NOMO-1 treated with DMSO at 0.1 percent for 48 hours (cell line): ENCODE measurements around the gene IRF4.

Experiments used
- DNase-seq: peaks from one replicate; lab custom pipeline; 2025; ENCODE audit not compliant: unreplicated experiment; lab: John Stamatoyannopoulos, UW

The IRF4 gene

DNA sequence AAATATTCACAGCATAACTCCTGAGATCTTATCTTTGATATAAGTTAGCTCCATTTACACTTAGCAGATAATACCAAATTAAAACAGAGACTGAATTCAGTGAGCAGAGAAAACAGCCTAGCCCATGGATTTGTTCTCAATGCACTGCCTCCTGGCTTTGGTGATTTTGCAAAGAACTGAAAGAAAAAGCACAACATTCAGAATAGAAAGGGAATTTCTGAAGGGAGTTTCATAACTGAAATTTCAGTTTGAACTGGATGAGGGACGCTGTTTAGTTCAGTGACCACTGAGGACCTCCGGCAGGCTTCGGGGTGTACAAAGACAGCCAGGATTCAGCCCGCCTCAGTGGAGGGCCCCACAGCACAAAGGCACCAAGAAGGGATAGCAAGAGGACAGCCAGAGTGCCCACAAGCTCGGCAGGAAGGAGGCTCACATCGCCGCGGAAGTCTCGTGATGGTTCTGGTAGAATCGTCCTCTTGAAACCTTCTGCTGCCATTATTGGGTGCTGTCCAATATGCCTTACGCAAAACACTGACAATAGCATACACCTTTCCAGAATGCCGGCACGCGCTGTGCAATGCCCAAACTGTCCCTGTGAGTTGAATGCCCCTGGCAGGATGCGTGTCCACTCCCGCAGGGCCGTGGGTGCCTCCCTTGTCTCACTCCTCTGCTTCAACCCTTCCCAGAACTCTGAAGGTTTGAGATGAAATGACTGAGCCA is 9.7 kb upstream of the IRF4 start:
- no peak for DNase-seq

GRCh38 chr6:382883-383810 is 8.4 kb upstream of the IRF4 start:
- DNase-seq: peak; percentile 40

DNA sequence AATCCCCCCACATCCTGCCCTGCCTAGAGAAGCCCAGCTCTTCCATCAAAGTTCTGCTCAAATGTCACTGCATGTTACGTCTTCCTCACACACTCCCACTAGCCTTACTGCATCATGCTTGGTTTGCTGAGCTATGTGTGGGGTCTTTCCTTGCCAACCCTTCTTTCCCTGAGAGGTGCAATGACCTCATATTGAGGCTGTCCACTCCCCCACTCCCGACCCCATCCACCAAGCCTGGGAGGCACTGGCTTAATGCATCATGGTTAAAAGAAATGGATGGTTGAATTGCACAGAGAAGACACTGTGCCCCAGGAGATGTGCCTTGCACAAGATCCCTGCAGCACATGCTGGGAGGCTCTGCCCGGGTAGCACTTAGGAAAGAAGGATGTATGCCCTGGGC is 7.7 kb upstream of the IRF4 start:
- no peak for DNase-seq

GRCh38 chr6:384898-385297 is 6.7 kb upstream of the IRF4 start:
- no peak for DNase-seq

DNA sequence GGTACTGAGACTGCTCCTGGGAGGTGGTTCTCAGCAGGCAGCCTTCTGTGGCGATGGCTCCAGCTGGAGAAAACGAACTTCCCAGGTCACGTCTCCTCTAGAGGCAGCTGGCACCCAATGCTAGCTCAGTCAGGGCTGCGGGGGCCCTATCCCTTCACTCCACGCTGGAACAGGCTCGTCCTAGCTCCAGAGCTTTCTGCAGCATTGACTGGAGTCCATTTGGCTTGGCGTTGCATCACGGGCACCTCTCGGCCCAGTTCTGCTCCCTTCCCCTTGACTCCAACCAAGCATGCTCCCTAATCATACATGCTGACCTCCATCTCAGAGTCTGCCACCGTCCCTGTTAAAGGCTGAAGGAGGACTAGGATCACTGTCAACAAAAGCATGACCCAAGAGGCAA is 5.9 kb upstream of the IRF4 start:
- no peak for DNase-seq

- DNase-seq: no peak
Observed at GRCh38 chr6:386688-387266, 4.8 kb upstream of the IRF4 start.

DNA sequence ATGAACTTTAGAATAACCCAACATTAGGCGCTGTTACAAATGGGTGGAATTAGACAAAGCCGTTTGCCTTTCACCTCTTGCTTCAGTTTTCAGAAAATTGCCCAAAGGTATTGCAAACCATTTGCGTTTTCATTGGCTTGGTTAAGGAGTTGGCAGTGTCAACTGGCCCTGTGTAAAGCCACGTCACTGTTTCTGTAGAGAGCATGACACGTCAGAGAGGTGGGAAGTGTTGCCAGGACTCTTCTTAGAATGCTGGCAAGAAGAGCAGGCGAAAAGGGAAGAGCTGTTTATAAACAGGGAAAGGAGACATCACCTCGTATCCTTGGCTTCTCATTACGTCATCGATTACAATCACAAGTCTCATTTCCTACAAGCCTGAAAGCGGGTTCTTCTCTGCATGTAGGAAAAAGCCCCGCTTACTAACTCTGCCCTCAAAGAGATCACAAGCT is 4.2 kb upstream of the IRF4 start:
- peak; percentile 9 for DNase-seq

- DNase-seq: no peak
Observed at GRCh38 chr6:388202-388903, 3.2 kb upstream of the IRF4 start.

- no peak for DNase-seq
Observed at GRCh38 chr6:389143-389542, 2.4 kb upstream of the IRF4 start.

- no peak for DNase-seq
Observed at GRCh38 chr6:389622-390021, 1.9 kb upstream of the IRF4 start.

DNA sequence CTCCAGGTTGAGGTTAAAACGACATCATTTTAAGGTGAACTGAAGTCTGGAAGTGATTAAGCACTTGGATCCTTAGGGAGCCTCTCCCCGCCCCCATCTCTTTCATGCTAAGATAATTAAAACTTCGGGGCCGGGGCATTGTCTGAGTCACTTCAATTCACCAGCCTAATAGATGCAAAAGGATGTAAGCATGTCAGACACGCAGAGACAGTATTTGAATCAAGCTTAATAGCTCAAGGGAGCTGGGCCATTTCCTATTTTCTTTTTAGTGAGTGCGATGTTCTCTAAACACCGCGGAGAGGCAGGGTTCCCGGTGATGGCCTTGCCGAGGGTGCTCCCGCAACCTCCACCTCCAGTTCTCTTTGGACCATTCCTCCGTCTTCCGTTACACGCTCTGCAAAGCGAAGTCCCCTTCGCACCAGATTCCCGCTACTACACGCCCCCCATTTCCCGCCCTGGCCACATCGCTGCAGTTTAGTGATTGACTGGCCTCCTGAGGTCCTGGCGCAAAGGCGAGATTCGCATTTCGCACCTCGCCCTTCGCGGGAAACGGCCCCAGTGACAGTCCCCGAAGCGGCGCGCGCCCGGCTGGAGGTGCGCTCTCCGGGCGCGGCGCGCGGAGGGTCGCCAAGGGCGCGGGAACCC is 516 bp upstream of the IRF4 start:
- no peak for DNase-seq

GRCh38 chr6:392441-393390 is 1.2 kb downstream of the IRF4 start:
- DNase-seq: no peak

GRCh38 chr6:393391-394221 is 2.1 kb downstream of the IRF4 start:
- no peak for DNase-seq

DNA sequence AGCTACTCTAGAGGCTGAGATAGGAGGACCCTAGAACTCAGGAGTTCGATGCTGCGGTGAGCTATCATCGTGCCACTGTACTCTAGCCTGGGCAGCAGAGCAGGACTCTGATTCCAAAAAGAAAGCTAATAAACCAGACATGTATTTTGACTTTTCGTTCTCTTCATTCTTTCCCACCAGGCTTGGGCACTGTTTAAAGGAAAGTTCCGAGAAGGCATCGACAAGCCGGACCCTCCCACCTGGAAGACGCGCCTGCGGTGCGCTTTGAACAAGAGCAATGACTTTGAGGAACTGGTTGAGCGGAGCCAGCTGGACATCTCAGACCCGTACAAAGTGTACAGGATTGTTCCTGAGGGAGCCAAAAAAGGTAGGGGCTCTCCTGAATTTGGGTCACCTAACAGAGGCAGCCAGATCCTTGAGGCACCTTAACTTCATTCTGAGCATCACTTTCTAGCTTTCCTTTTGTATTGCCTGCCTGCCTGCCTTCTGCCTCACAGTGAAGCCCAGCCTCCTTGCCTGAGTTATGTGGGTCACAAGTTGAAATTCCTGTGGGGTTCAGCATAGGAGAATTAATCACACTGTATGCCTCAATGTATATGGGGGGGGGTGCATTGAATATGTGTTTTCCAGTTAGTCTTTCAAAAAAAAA is 3.2 kb downstream of the IRF4 start:
- no peak for DNase-seq

DNA sequence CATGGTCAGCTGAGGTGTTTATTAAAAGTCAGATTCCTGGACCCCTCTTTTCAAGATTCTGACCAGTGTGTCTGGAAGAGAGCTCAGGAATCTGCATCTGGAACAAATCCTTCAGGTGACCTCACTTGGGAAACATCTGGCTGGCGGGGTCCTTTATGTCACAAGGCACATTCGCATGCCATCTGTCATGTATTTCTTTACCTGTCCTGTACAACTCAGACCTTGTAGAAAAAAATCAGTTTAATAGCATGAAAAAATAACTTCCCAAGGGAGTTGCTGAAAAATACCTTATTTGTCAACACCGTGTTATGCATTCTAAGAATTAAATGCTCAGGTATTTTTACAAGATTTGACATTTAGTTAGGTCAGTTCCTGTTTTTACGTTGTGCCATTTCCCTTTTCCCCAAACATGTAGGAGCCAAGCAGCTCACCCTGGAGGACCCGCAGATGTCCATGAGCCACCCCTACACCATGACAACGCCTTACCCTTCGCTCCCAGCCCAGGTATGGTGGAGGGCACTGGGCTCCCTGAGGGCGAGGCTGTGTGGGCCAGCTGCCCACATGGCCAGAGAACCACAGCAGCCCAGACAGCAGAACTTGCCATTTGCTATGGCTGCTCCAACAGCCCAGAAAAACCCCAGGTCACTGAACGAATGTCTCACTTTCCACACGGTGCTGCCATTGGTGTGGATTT is 4.0 kb downstream of the IRF4 start:
- peak; percentile 6 for DNase-seq

DNA sequence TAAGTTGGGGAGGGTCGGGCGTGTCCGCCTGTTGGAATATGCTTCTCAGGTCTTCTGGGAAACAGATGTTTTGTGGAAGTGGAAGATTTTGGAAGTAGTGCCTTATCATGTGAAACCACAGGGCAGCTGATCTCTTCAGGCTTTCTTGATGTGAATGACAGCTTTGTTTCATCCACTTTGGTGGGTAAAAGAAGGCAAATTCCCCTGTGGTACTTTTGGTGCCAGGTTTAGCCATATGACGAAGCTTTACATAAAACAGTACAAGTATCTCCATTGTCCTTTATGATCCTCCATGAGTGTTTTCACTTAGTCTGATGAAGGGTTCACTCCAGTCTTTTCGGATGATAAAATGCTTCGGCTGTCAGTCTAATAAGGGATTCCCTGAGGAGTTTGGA is 4.6 kb downstream of the IRF4 start:
- DNase-seq: no peak

DNA sequence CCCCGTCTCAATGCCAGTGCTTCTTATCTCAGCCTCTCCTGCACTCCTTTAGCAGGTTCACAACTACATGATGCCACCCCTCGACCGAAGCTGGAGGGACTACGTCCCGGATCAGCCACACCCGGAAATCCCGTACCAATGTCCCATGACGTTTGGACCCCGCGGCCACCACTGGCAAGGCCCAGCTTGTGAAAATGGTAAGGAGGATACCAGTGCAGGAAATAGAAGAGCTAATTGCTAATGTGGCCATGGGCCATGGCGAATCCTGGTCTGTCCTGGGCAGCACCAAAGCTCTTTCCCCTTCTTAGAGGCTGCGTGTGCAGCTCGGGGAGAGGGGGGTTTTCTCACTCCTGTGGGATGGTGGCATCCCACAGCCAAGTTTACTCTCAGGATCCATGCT is 5.5 kb downstream of the IRF4 start:
- no peak for DNase-seq

DNA sequence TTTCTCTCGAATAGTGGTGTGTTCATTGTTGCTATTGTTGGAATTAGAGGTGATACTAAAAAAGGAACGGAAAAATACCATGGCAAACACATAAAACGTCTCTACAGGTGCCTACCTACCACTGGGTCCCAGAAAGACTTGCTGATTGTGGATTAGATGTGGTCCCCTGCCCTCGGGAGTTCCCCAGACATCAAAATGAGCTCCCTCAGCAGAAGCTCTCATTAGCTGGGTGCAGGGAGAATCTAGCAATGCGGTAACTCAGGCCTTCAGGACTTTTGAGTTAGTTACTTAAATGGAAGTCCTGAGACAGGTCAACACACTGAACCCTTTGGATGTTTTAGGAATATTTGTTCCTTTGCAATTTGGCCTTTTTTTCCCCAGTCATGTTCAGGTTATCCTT is 6.1 kb downstream of the IRF4 start:
- no peak for DNase-seq
